Measurements from ENCODE around the gene CSTF2T.

Gene CSTF2T

GRCh38 chr10:51699475-51700227 lies at the start of gene CSTF2T:
CSTF2T (minus strand) TSS chr10:51699595; CDS start chr10:51699549, 46 bp downstream.
- peak; percentile 80 to 89 (median 84) for DNase-seq (ENCODE audit: low read depth in 3 of 3)

- no peak for DNase-seq (ENCODE audit: low read depth in 3 of 3)
Measured at GRCh38 chr10:51748959-51749358, 49.6 kb upstream of the CSTF2T start.

GRCh38 chr10:51747216-51747615 lies 47.8 kb upstream of the CSTF2T start:
- no peak for DNase-seq (ENCODE audit: low read depth in 3 of 3)

GRCh38 chr10:51745397-51745796 lies 46.0 kb upstream of the CSTF2T start:
- DNase-seq (ENCODE audit: low read depth in 3 of 3) = no peak

GRCh38 chr10:51744235-51745000 lies 45.0 kb upstream of the CSTF2T start:
- DNase-seq (ENCODE audit: low read depth in 3 of 3) = no peak

GRCh38 chr10:51743146-51743545 lies 43.8 kb upstream of the CSTF2T start:
- no peak for DNase-seq (ENCODE audit: low read depth in 3 of 3)

- DNase-seq (ENCODE audit: low read depth in 3 of 3) = no peak
Measured at GRCh38 chr10:51733057-51733456, 33.7 kb upstream of the CSTF2T start.

GRCh38 chr10:51729822-51730555 lies 30.6 kb upstream of the CSTF2T start:
- no peak for DNase-seq (ENCODE audit: low read depth in 3 of 3)

GRCh38 chr10:51724038-51724437 lies 24.6 kb upstream of the CSTF2T start:
- DNase-seq (ENCODE audit: low read depth in 3 of 3) = no peak

- no peak for DNase-seq (ENCODE audit: low read depth in 3 of 3)
Measured at GRCh38 chr10:51718804-51719291, 19.5 kb upstream of the CSTF2T start.

GRCh38 chr10:51716981-51717380 lies 17.6 kb upstream of the CSTF2T start:
- DNase-seq (ENCODE audit: low read depth in 3 of 3) = no peak

GRCh38 chr10:51711519-51711891 lies 12.1 kb upstream of the CSTF2T start:
- no peak for DNase-seq (ENCODE audit: low read depth in 3 of 3)

GRCh38 chr10:51709324-51709972 lies 10.1 kb upstream of the CSTF2T start:
- DNase-seq (ENCODE audit: low read depth in 3 of 3) = no peak

- DNase-seq (ENCODE audit: low read depth in 3 of 3) = no peak
Measured at GRCh38 chr10:51708609-51709008, 9.2 kb upstream of the CSTF2T start.

GRCh38 chr10:51707821-51708424 lies 8.5 kb upstream of the CSTF2T start:
- DNase-seq (ENCODE audit: low read depth in 3 of 3) = no peak

GRCh38 chr10:51707392-51707791 lies 8.0 kb upstream of the CSTF2T start:
- no peak for DNase-seq (ENCODE audit: low read depth in 3 of 3)

- no peak for DNase-seq (ENCODE audit: low read depth in 3 of 3)
Measured at GRCh38 chr10:51706225-51706624, 6.8 kb upstream of the CSTF2T start.

GRCh38 chr10:51705774-51706173 lies 6.4 kb upstream of the CSTF2T start:
- DNase-seq (ENCODE audit: low read depth in 3 of 3) = no peak

GRCh38 chr10:51700228-51700817 lies 928 bp upstream of the CSTF2T start:
- no peak for DNase-seq (ENCODE audit: low read depth in 3 of 3)

GRCh38 chr10:51699145-51699474 lies 285 bp downstream of the CSTF2T start:
- no peak for DNase-seq (ENCODE audit: low read depth in 3 of 3)

- no peak for DNase-seq (ENCODE audit: low read depth in 3 of 3)
Measured at GRCh38 chr10:51698473-51699063, 827 bp downstream of the CSTF2T start.

Data from stimulated activated CD4-positive, alpha-beta T cell treated with anti-CD3 and anti-CD28 coated beads, TNF-alpha, amount 100 ng/mL, for 24 hours (primary cell).